ENCODE data around the gene LRRC74B.

The LRRC74B gene

DNA sequence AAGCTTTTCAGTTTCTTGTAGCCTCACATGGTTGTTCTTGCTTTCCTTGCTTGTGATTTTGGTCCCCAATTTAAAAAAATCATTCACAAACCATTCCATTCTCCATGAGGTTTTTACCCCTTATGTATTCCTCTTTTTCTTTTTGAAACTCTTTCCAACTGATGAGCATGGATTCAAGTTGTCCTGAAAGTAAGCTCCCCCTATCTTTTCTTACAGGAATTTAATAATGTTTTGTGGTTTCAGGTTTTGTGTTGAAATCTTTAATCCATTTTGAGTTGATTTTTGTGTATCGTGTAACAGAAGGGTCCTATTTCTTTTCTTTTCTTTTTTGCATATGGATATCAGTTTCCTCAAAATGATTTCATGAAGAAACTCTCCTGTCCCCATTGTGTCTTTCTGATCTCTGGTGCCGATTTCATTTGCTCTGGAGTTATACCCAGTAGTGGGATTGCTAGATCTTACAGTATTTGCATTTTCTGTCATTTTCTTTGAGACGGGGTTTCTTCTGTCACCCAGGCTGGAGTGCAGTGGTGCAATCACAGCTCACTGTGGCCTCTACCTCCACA lies 58.5 kb downstream of the LRRC74B start:
- no peak for DNase-seq (ENCODE audit: low spot score)

DNA sequence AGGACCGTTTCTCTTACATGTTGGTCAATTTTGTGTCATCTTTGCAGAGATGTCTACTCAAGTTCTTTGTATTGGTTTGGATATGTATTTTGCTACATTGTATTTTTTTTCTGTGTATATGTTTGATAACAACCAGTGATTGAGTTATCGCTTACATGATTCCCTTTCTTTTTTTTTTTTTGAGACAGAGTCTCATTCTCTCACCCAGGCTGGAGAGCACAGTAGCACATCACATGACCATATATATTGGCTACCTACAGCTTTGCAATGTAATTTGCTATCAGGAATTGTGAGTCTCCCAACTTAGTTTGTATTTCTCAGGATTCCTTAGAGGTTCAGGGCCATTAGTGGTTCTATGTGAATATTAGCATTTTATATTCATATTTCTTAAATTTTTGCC lies 59.5 kb downstream of the LRRC74B start:
- DNase-seq (ENCODE audit: low spot score) = no peak

DNA sequence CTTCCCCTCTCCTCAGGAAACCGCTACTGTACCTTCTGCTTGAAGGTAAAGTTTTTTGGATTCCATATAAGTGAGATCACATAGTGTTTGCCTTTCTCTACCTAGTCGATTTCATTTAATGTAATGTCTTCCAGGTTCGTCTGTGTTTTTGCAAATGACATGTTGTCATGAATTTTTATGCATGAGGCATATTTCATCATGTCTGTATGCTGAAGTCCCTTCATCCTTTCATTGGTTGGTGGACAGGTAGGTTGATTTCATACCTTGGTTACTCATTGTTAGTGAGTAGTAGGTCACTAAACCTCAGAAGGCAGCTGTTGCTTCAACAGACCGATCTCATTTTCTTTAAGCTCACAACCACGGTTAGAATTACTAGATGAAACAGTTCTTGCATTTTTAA lies 60.3 kb downstream of the LRRC74B start:
- no peak for DNase-seq (ENCODE audit: low spot score)

DNA sequence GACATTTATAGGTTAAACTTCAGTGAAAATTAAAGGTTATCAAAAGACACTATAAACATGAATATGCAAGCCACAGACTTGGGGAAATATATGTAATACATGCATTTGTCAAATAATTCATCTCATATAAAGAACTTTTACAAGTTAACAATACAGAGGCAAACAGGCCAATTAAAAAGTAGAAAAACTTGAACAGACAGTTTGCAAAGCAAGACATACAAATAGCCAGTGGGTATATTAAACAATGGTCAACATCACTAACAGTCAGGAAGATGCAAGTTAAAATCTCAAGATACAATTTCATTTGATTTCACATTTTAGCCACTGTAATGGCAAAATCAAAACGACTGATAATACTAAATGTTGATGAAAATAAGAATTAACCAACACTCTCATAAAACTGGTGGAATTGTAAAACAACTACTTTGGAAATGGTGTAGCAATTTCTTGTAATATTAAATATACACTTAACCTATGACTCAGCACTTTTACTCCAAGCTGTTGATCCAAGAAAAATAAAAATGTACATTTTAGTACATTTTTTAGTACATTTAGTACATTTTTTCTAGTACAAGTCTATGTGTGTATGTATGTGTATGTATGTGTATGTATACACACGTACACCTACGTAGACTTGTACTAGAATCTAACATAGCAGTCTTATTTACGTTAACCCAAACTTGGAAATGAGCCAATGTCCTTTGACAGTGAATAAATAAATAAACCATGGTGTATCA lies 62.8 kb downstream of the LRRC74B start:
- no peak for DNase-seq (ENCODE audit: low spot score)
